Measurements from ENCODE around the gene ARF3.
A peak's percentile ranks its signal among the peaks of the same experiment; 100 is the strongest.

The ARF3 gene

DNA sequence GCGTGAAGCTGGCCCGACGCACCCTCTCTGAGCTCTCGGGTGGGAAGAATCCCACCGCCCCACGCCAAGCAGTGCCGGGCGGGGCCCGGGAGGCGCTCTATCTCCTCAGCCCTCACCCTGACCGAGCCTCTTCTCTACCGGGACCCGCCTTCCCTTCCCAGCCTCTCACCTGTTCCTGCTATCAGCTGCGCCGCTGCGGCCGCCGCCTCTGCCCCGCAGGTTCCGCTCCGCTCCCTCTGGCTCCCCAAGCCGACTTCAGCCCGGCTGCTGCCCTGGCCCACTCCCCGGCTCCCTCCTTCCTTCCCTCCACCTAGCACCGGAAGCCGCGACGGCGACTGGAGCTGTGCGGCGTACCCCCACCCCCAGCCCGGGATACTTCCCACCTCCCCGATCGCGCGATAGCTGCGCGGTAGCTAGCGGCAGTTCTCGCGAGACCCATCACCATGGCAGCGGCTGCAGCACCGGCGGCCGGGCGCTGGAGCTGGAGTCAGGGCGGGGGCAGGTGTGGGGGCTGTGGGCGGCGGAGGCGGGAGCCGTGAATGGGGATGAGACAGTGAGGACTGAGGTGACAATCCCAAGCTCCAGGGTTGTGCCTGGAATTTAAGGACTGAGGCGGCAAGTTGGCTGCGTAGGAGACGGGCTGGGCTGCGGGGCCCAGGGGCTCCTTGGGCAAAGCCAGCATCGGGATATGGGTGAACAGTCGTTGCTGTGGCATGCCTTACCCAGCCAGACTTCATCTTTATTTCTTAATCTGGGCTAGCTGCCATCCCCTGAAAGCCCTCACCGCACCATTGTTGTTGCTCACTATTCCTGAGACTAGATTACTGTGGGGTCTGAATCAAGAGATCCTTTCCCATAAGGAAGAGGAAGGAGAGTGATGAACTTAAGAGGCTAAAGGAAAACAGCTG lies at the start of gene ARF3:
Gene ARF3, minus strand, starts transcription at position 347 of the 908 bp plus-strand sequence. CDS start 16,392 bp downstream, outside the sequence.
- DNase-seq: peak in 50 of 51 donors; percentile 30 to 94 (median 83)

DNA sequence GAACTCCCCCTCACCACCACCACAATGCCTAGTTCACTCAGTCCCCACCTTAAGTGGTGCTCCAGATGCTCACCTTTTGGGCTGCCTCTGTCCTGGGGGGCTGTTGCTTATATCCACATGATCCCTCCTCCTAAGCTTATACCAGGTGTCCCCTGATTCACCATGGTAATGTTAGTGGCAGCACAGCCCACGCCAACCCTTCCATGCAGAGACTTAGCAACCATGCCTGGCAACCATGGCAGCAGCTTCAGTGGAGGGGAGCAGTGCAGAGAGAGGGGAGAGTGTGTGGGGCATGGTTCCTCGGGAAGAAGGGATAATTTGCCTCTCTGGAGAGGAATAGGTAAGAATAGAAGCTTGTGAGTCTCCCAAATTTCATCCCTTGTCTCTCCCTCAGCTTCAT lies 43.1 kb upstream of the ARF3 start:
- DNase-seq: peak in 6 of 51 donors; percentile 19 to 68 (median 46)

GRCh38 chr12:48999371-49000131 lies 42.3 kb upstream of the ARF3 start, which contains the start of gene DDN:
Gene DDN (minus strand): TSS chr12:48999375. CDS start chr12:48999287, 88 bp downstream.
- DNase-seq: peak in 8 of 51 donors; percentile 20 to 72 (median 46)

DNA sequence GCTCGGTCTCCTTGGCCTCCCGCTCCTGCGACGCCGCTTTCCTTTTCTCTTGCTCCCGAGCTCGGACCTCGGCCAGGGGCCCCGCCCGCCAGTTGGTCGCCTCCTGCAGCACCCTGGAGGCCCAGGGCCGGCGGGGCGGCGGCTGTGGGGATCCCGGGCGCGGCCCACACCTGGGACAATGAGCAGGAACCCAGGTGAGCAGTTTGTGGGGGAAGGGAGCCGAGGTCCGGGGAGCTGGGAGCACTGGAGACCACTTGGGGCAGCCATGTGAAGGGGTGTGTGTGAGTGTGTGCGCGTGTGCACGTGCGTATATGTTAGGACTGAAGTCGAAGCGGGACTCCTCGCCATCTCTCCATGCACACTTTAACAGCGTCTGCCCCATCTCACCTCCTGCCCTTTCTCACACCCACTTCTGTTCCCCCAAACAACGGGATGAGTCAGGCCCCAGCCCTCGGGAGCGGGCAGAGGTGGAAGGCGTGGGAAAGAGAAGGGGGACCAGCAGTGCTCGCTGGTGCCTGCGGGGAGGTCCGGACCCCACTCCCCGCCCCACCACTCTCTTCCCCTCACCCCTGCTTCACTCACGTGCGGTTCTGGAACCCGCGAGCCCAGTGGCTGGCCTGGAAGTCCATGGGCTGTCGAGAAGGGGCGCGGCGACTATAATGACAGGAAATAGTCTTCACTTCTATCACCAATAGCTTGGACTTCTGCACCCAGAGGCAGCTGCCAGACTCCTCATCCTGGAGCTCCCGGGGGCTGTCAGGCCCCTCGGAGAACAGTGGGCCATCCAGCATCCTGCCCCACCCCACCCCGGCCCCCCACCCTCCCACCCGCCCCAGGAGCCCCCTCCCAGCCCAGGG lies 41.4 kb upstream of the ARF3 start:
- DNase-seq: peak in 1 of 51 donors; percentile 45

GRCh38 chr12:48997719-48998496 lies 40.6 kb upstream of the ARF3 start:
- no peak for DNase-seq

- DNase-seq: peak in 36 of 51 donors; percentile 7 to 79 (median 49)
Observed at GRCh38 chr12:48996794-48997718, 39.8 kb upstream of the ARF3 start.

DNA sequence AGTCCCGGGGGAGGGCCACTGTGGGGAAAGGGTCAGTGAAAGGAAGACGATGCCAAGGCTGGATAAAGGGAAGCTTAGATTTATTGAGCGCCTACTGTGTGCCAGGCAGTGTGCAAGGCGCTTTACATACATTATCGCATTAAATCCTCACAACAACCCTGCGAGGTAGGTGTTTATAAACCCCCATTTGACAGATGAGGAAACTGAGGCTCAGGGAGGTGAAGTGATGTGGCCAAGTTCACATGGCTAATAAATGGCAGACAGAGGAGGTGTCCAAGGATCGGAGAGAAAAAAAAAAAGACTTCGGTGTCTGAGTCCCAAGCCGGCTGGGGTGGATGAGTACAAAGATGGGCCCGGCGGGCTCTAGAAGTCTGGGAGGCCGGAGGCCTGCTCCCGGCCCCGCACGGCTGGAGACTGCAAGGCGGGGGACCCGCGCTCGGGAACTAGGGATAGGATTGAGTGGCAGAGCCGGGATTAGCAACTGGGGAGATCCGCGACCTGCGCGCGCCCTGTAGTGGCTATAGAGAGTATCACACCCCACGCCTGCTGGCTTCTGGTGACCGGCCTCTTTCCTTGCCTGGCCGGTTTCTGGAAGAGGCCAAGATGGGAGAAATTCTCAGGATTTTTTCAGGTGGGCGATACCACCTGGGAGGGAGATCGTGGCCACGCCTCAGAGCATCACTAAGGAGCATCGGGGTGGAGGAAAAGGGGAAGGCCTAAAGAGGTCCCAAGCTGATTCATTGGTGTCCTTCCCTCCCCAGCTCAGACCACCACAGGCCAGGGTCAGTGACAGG lies 38.0 kb upstream of the ARF3 start:
- DNase-seq: peak in 44 of 51 donors; percentile 6 to 84 (median 60)

DNA sequence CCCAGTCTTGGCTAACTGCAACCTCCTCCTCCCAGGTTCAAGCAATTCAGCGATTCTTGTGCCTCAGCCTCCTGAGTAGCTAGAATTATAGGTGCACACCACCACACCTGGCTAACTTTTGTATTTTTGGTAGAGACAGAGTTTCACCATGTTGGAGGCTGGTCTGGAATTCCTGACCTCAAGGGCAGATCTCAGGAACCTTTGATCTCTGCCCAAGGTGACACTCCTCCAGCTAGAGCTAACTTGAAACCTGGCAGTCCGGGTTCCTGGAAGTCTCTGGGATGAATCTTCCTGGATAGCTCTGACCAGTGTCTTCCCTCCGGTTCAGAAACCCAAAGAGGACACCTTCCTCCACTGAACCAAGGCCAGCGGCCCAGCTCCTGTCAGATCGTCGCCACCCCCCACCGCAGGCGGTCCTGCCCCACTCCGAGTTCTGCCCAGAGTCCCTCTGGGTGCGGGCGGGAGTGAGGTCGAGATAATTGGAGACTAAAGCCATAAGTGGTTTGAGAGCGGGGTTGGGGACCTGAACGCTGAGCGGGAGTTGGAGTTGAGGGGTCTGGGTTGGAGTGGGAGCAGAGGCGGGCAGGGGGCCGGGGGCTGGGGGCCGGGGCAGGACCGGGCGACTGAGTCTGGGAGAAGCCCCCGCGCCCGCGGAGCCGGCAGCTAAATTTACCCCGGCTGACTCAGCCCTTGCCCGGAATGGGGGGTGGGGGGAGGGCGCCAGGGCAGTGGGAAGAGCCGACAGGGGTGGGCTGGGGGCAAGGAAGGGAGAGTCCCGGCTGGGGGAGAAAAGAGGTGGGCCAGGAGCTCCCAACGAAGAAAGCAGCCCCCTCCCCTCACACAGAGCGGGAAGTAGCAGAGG lies 37.2 kb upstream of the ARF3 start:
- DNase-seq: no peak

DNA sequence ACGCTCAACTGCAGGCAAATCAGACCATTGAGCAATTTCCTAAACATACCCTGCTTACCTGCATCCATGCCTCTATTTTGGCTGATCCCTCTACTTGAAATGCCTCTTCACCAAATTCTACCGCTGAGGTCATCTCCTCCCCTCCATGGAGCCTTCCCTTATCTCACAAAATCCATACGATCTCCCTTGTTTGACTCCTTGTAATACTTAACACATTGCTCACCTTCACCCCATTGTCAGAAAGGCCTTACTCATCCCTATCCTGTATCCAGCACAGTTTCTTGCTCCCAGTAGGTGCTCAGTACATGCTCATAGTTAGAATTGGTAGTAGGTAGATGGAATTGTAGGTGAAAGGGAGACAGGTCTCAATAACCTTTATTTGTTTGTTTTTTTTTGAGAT lies 36.5 kb upstream of the ARF3 start:
- no peak for DNase-seq

DNA sequence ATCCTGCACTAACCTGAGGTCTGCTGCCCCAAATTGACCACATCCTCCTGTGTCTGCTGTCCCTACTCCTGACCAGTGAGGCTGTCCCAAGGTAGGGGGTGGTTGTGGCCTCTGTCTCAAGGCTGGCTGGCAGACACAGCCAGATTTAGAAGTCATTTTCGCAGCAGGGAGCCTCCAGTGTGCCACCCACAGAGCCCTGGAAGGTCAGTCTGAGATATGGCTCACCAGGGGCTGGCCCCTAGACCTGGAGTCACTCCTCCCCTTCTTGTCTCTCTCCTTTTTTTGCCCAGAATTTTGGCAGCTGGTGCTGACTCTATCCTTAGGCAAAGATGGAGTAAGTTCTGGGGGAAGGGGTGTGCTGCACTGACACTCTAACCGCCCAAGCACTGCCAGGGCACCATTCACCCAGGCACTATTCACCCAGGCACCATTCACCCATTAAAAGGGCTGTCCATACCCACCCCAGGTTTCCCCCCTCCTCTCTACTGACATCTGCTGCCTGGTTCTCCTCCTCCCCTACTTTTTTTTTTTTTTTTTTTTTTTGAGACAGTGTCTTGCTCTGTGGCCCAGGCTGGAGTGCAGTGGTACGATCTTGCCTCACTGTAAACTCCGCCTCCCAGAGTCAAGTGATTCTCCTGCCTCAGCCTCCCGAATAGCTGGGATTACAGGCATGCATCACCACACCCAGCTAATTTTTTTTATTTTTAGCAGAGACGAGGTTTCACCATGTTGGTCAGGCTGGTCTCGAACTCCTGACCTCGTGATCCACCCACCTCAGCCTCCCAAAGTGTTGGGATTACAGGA lies 34.2 kb upstream of the ARF3 start:
- DNase-seq: no peak

- DNase-seq: no peak
Observed at GRCh38 chr12:48990552-48990951, 33.3 kb upstream of the ARF3 start.

DNA sequence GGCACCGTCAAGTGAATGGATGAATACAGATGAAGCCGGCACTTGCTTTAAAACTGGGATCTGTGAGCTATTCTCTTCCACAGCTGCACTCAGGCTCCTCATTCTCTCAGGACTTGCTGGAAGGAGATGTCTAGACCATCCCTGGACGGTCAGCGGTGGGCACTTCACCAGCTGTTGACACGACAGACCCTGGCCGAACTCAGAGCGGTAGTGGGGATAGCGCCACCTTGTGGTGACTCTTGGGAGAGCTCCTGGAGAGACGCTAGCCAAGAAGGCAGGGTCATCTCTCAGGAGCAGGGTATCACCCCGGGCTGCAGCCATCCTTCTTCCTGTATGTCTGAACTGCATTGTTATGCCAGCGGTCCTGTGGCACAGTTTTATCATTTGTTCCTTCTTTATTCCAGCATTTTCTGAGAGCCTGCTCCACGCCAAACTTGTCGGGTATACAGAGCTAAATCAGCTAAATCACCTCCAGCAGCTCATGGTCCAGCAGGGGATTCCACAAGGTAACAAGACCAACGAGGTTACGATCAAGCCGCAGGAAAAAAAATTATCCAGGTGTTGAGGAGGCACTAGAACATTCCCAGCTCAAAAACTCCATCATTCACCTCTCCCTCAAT lies 30.9 kb upstream of the ARF3 start:
- DNase-seq: peak in 31 of 51 donors; percentile 12 to 74 (median 29)

- no peak for DNase-seq
Observed at GRCh38 chr12:48986720-48987291, 29.5 kb upstream of the ARF3 start.

DNA sequence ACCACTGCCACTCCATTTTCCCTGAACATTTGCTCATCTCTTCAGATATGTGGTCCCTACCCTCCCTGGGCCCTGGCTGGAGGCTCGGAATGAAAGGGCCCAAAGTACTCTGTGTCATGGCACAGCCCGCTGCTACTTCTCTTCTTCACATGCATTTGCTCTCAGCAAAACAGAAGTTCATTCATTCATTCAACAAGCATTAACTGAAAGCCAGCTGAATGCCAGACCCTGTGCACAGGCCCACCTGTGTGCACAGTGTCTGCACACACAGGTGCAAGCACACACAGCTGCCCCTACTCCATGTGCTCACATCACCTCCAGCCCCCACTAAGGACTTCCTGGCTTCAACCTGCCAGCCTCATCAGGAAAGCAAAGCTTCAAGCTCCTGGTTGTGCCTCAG lies 28.6 kb upstream of the ARF3 start:
- no peak for DNase-seq

- DNase-seq: peak in 1 of 51 donors; percentile 46
Observed at GRCh38 chr12:48985475-48985897, 28.2 kb upstream of the ARF3 start.

Data from hypothalamus (tissue), 51 donors.